ENCODE measurements around the gene PCSK5.

DNA sequence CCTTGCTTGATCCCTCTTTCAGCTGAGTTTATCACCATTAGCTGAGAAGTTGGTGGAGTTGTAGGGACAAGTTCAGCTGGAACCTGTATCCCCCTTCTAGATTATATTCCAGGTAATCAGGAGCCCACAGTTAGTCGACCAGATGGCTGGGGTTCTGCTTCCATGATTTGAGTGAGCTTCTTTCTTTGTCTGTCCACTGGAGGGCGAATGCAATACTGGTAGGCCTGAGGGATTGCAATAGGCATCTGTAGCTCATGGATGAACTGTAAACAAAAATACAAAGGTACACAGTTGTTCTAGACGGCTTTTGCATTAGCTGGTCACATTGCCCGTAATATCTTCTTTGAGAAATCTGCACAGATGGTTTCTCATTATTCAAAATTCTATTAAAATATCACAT, 88.9 kb downstream of the PCSK5 start:
- TF ChIP-seq, protein P1, sequence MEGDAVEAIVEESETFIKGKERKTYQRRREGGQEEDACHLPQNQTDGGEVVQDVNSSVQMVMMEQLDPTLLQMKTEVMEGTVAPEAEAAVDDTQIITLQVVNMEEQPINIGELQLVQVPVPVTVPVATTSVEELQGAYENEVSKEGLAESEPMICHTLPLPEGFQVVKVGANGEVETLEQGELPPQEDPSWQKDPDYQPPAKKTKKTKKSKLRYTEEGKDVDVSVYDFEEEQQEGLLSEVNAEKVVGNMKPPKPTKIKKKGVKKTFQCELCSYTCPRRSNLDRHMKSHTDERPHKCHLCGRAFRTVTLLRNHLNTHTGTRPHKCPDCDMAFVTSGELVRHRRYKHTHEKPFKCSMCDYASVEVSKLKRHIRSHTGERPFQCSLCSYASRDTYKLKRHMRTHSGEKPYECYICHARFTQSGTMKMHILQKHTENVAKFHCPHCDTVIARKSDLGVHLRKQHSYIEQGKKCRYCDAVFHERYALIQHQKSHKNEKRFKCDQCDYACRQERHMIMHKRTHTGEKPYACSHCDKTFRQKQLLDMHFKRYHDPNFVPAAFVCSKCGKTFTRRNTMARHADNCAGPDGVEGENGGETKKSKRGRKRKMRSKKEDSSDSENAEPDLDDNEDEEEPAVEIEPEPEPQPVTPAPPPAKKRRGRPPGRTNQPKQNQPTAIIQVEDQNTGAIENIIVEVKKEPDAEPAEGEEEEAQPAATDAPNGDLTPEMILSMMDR (IDR thresholded peaks at IDR 0.05 in 8 of 11, conservative IDR thresholded peaks at IDR 0.05 in 3 of 11): no peak
- TF ChIP-seq POLR2AphosphoS5 (IDR thresholded peaks at IDR 0.05) (no peak), POLR2A (IDR thresholded peaks at IDR 0.05) (no peak)
